NCI-H774 (cell line): ENCODE measurements around the gene COL28A1.
"Not testable (repeated sequence)": the region's sequence is repeated elsewhere in the genome, so short reads cannot be mapped to it uniquely, and the experiment has no call there.

Experiments used
- DNase-seq: peaks from one replicate; lab custom pipeline; 2025; lab: John Stamatoyannopoulos, UW

COL28A1 gene

GRCh38 chr7:7517754-7518153 is 17.9 kb downstream of the COL28A1 start:
- no peak for DNase-seq

- no peak for DNase-seq
Observed at GRCh38 chr7:7516662-7517061, 19.0 kb downstream of the COL28A1 start.

GRCh38 chr7:7516156-7516555 is 19.5 kb downstream of the COL28A1 start:
- DNase-seq: no peak

- no peak for DNase-seq
Observed at GRCh38 chr7:7512861-7513597, 22.6 kb downstream of the COL28A1 start.

- DNase-seq: no peak
Observed at GRCh38 chr7:7510794-7511193, 24.9 kb downstream of the COL28A1 start.

- no peak for DNase-seq
Observed at GRCh38 chr7:7505915-7506314, 29.8 kb downstream of the COL28A1 start.

- DNase-seq: no peak
Observed at GRCh38 chr7:7504910-7505704, 30.6 kb downstream of the COL28A1 start.

- DNase-seq: no peak
Observed at GRCh38 chr7:7499892-7500291, 35.8 kb downstream of the COL28A1 start.

- DNase-seq: no peak
Observed at GRCh38 chr7:7498856-7499255, 36.8 kb downstream of the COL28A1 start.

GRCh38 chr7:7496311-7496710 is 39.4 kb downstream of the COL28A1 start:
- DNase-seq: no peak

- no peak for DNase-seq
Observed at GRCh38 chr7:7495171-7495570, 40.5 kb downstream of the COL28A1 start.

GRCh38 chr7:7491044-7491443 is 44.6 kb downstream of the COL28A1 start:
- DNase-seq: no peak

- DNase-seq: no peak
Observed at GRCh38 chr7:7490003-7490402, 45.7 kb downstream of the COL28A1 start.

- no peak for DNase-seq
Observed at GRCh38 chr7:7489546-7489945, 46.1 kb downstream of the COL28A1 start.

- no peak for DNase-seq
Observed at GRCh38 chr7:7486362-7486761, 49.3 kb downstream of the COL28A1 start.

GRCh38 chr7:7484072-7484471 is 51.6 kb downstream of the COL28A1 start:
- no peak for DNase-seq

- no peak for DNase-seq
Observed at GRCh38 chr7:7481802-7482201, 53.9 kb downstream of the COL28A1 start.

GRCh38 chr7:7479275-7479805 is 56.3 kb downstream of the COL28A1 start:
- DNase-seq: no peak

- DNase-seq: no peak
Observed at GRCh38 chr7:7478569-7478968, 57.1 kb downstream of the COL28A1 start.

GRCh38 chr7:7477641-7478040 is 58.0 kb downstream of the COL28A1 start:
- not testable (repeated sequence) for DNase-seq

- DNase-seq: no peak
Observed at GRCh38 chr7:7476381-7476780, 59.3 kb downstream of the COL28A1 start.

GRCh38 chr7:7475601-7476000 is 60.1 kb downstream of the COL28A1 start:
- DNase-seq: no peak

GRCh38 chr7:7474436-7474835 is 61.2 kb downstream of the COL28A1 start:
- DNase-seq: no peak
